IPS DF 4.7 (cell line): ENCODE data around the gene APBA2.

Source experiments
- DNase-seq: peaks from one replicate; pipeline ENCODE4 v3.0.0-alpha.2; 2013; ENCODE audit warnings: low spot score; ENCODE audit errors: extremely low read depth

The APBA2 gene

GRCh38 chr15:29081781-29082180 is 196.0 kb downstream of the APBA2 start:
- DNase-seq, result no peak

DNA sequence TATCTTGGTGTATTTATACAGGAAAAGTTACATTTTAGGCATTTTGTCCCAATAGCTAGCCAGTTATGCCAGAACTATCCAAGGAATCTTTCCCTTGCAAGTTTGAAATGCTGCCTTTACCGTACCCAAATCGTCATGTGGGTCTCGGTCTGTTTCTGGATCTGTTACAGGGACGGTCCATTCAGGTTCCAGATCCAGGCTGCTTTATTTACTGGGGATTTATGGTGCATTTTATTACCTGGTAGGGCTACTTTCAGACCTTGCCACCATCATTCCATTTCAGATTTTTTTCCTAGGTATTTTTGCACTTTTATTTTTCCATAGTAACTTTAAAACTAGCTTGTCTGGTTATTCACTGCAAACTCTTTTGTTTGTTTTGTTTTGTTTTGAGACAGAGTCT is 197.4 kb downstream of the APBA2 start:
- no peak for DNase-seq

DNA sequence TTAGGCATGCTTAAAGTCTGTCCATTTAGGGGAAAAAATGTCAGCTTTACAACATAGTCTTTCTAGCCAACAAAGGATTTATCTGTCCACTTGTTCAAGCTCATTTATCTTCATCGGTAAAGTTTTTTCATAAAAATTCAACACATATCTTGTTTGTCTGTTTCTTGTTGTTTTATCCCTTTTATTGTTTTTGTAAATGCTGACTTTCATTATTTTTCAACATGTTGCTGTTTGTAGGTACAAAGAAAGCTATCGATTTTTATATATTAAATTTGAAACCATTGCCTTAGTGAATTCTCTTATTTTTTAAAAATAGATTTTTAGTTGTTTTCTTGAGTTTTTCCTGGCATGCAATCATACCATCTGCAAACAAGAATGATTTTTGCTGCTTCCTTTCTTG is 198.1 kb downstream of the APBA2 start:
- no peak for DNase-seq

DNA sequence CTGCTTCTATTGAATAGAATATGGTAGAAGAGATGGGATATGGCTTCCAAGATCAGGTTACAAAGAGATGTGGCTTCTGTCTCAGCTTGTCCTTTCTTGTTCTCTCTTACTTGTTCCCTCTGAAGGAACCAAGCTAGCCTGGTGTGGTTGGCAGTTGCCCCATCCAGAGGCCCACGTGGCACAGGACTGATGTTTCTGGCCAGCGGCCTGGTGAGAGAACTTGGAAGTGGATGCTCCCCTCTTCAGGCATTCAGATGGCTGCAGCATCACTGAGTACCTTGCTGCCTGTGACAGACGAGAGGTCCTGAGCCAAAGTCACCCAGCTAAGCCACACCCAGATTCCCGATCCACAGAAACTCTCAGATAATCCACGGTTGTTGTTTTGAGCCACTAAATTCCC is 200.2 kb downstream of the APBA2 start:
- no peak for DNase-seq

GRCh38 chr15:29086891-29087290 is 201.1 kb downstream of the APBA2 start:
- no peak for DNase-seq

GRCh38 chr15:29087521-29088285 is 201.9 kb downstream of the APBA2 start:
- DNase-seq, result no peak

GRCh38 chr15:29088666-29089065 is 202.9 kb downstream of the APBA2 start:
- DNase-seq, result no peak

DNA sequence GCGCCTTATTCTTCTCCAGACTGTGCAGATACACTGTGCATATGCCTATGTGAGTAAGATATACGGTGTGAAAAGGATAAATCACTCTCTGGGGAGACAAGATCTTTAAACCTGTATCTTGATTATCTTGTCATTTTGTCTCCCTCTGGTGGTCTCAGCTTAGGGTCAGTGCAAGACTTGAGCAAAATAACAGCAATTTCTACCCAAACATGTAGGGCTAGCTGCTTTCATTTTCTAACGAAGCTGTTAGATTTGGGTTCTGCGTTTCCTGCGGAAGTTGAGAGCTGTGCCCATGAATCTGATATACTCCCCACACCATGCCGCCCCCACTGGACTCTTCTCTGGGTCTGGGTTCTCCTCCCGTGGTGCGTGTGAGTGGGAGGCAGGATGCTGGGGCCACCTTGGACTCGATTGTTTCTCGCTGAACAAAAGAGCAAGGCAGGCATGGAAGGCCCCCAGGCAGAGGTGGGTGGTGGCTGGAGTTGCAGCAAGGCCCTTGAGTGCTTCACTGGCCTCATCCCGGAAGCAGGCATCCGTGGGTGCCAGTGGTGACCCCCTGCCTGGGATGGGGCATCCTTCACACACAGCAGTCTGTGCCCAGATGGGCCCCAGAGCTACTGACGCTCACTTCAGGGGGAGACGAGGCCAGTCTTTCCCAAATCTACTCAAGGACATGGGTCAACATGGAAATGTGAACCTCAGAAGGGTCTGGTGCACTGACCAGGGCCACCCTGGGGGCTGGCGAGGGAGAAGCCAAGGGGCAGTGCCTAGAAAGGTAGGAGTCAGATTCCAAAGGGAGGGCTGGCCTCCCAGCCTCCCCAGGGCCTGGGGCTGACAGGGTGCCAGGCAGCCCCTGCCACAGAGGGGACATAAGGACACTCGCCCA is 204.2 kb downstream of the APBA2 start:
- no peak for DNase-seq

DNA sequence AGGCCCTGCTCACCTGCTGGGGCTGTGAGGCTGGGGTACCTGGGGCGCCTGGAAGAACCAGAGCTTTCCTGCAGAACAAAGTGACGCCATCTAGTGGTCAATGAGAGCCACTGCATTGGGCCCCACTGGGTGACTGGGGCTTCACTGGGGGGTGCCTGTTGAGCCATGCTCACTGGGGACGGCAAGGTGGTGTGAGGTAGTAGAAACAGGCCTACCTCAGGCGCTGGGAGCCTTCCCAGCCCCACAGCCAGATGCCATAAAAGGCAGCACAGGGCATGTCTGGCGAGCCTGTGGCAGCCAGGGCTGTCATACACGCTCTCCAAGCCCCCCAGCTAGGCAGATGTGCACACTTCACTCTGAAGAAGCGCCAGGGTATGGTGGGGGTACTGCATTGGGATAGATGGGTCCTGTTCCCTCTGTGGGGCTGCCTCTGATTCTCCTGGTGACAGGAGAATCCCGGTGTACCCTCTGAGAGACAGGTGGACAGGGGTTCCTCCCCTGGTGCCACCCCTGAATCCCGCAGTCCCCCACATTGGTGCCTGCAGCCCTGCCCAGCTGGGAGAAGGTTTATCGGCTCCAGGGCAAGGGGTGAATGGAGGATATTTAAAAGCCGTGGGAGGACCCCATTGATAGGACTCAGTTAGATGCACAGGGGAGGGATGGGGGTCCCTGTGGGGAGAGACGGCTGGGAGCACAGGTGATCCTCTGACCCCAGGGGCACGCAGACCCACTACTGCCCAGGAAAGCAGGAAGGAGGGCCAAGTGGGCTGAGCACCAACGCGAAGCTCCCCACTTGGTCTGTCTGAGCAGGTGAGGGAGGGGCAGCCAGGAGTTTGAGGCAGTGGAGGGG is 205.1 kb downstream of the APBA2 start:
- no peak for DNase-seq

DNA sequence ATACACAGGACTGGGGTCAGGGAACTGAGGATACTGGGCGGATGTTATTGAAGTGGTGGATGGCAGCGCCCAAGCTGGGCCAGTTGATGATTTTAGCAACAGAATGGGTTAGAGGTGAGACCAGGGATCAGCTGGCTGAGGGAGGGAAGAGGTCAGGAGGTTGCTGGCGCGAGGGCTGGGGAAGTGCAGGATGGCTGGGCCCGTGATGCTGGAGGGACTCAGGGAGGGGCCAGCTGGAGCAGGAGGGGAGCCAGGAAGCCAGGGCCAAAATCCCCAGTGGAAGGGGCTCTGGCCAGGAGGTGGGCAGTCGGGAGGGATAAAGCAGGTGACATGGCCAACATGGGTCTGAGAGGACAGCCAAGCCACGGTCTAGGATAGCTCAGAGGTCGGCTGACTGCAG is 205.9 kb downstream of the APBA2 start:
- DNase-seq, result no peak

DNA sequence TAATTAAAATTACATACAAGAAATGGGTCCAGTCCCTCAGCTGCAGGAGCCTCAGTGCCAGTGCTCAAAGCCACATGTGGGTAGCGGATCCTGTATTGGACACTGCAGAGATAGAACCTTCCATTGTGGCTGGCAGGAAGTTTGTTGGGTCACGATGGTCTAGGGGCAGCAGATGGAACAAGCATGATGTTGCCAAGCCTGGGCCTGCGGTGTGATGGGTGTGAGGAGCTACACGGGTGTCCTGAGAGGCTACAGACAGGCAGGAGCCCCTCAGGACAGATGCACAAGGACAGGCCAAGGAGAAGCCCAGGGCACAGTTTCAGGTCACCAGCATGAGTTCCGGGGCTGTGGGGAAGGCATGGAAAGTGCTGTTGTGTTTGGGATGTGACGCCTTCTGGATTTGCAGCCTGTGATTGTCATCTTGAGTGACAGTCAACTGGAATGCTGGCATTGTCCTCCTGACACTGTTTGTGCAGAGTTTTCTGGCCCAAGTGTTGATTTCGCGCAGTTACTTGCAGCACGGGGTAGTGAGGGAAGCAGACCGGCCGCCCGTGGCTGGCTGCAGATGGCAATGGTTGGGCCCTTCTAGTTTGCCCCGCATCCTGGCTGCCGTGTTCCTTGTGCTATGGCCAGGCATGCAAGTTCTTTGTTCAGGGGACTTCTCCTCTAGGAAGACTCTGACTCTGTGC is 206.7 kb downstream of the APBA2 start:
- no peak for DNase-seq

DNA sequence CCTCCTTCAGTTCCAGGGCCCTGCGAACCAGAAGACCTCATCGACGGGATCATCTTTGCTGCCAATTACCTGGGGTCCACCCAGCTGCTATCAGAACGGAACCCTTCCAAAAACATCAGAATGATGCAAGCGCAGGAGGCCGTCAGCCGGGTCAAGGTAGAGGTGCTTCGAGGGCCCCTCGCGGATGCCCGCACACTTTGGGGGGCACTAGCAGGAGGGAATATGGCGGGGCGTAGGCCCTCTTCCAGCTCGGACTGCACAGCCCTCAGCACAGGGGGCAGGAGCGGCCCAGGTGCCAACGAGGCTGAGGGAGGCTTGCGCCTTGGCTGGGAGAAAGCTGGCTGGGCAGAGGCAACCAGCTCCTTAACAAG is 207.3 kb downstream of the APBA2 start:
- DNase-seq, result no peak

DNA sequence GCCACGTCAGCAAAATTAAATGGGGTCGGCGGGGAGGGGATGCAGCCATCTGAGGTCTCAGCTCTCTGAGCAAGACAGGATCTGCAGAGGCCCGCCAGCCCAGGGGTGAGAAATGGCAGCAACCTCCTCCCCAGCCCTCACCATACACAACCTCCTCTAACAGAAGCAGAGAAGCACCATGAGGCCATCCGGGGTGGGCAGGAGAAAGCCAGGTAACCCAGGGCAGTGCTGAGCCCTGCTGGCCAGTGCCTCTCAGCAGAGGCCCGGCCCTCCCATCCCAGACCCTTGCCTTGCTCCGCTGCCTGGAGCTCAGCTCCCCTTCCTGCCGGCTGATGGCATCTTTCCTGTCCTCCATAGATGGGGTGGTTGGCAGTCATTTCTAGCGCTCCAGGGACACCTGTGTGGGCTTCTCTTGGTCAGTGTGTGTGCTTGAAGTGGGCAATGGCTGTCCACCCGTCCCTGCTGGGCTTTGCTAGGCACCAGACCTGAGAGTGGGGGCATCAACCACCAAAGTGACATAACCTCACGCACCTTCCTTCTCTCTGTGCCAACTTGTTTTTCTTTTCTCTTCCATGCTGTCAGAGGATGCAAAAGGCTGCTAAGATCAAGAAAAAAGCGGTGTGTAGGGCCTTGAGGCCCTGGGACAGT is 208.0 kb downstream of the APBA2 start:
- DNase-seq, result no peak

DNA sequence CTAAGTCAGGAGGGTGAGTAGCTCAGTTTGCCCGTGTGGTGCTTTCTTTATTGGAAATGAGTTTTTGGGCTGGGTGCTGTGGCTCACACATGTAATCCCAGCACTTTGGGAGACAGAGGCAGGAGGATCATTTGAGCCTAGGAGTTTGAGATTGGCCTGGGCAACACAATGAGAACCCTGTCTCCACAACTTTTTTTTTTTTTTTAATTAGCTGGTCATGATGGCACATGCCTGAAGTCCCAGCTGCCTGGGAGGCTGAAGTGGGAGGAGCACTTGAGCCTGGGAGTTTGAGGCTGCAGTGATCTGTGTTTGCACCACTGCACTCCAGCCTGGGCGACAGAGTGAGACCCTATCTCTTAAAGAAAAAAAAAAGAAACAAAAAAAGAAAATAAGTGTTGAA is 208.9 kb downstream of the APBA2 start:
- no peak for DNase-seq

DNA sequence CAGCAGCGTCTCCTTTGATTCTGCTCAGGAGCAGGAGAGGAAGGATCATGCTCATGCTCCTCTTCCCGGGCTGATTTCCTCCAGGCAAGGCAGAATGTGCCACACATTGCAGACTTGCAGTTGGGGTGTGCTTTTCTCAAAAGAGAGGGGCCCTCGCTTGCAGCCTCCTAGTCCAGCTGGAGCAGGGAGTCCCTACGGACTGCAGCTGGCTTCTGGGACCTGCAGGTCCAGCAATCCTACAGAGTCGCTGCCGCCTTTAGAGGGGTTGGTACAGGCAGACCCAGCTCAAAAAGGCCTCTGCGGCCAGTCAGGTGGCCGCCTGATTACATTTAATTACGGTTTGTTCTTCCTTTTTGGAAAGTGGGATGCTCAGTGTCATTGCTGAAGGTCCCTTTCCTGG is 210.0 kb downstream of the APBA2 start:
- DNase-seq, result no peak

DNA sequence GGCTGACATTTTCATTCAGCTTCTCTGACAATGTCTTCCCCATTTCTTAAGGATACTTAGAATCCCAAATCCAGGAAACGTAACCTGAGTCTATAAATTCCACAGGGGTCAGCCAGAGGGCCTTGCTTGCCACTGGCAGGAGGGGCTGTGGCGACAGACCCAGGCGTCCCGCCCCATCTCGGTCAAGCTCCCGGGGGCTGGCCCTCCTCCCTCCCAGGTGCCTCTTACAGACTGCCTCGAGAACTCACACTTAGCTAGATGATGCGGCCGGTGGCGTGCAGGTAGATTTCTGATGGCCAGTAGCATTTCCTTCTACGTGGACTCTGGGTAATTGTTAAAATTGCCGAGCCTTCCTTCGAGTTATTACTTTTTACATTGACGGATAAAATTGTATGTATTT is 211.4 kb downstream of the APBA2 start:
- no peak for DNase-seq

DNA sequence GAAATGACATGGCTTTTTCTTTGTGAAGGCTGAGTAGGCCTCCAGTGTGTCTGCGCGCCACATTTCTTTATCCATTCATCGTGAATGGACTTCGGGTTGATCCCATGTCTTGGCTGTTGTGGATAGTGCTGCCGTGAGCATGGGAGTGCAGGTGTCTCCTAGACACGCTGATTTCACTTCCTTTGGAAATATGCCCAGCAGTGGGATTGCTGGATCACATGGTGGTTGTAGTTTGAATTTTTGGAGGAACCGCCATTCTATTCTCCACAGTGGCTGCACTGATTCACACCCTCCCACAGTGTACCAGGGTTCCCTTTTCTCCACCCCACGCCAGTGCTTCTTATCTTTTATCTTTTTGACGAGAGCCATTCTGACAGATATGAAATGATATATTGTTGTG is 212.2 kb downstream of the APBA2 start:
- DNase-seq, result no peak

DNA sequence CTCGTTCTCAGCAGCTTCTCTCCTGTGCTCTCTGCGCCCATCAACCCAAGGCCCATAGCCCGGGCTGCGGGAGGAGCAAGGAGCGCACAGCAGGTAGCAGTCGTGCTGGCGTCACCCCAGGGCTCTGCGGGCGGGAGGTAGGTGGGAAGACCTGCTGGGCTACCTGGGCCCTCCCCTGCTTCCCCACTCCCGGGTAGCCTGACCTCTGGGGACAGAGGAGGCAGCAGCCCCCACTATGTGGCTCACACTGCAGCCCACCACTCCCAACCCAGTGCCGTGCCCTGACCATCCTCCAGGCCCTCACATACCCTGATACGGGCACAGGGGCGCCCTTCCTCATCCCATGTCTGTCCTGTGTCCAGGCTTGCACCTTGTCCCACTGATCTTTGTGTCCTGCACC is 212.9 kb downstream of the APBA2 start:
- no peak for DNase-seq

DNA sequence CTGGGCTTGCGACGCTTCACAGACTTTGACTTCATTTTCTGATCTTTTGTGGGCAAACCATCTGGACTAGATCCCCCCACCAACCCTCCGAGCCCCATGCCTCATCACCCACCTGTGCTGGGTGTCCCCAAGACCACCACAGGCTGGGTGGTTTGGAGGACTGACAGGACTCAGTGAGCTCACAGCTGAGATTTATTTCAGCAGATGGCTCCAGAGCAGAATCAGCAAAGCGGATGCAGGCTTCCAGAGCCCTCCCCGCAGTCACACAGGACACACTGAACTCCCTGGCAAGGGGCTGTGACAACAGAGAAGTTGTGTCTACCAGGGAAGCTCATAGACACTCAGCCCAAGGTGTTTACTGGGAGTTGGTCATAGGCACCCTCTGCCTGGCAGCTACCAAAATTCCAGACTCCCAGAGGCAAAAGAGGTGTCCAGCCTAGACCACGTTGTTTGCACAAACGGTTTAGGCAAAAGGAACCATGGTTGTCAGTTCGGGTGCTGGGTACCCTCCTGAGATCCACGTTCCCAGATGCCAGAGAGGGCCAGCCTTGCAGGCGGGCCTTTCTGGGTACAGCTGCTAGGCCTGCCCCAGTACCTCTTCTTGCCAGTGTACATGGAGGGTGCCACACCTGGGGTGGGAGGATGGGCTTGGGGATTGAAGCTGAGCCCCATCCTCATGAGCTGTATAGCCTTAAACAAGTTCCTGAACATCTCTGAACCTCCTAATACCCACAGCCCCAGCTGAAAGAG is 213.5 kb downstream of the APBA2 start:
- no peak for DNase-seq

- DNase-seq, result no peak
Measured at GRCh38 chr15:29100486-29101000, 214.8 kb downstream of the APBA2 start.
